ENCODE data around the gene SLC12A7.
"Not testable (repeated sequence)": the region's sequence is repeated elsewhere in the genome, so short reads cannot be mapped to it uniquely, and the experiment has no call there.

The SLC12A7 gene

GRCh38 chr5:1109542-1110306 is 2.1 kb downstream of the SLC12A7 start:
- no peak for DNase-seq

GRCh38 chr5:1108865-1109174 is 3.0 kb downstream of the SLC12A7 start:
- peak in 1 of 2 donors; percentile 29 for DNase-seq

- no peak for DNase-seq
Observed at GRCh38 chr5:1108023-1108864, 3.6 kb downstream of the SLC12A7 start.

DNA sequence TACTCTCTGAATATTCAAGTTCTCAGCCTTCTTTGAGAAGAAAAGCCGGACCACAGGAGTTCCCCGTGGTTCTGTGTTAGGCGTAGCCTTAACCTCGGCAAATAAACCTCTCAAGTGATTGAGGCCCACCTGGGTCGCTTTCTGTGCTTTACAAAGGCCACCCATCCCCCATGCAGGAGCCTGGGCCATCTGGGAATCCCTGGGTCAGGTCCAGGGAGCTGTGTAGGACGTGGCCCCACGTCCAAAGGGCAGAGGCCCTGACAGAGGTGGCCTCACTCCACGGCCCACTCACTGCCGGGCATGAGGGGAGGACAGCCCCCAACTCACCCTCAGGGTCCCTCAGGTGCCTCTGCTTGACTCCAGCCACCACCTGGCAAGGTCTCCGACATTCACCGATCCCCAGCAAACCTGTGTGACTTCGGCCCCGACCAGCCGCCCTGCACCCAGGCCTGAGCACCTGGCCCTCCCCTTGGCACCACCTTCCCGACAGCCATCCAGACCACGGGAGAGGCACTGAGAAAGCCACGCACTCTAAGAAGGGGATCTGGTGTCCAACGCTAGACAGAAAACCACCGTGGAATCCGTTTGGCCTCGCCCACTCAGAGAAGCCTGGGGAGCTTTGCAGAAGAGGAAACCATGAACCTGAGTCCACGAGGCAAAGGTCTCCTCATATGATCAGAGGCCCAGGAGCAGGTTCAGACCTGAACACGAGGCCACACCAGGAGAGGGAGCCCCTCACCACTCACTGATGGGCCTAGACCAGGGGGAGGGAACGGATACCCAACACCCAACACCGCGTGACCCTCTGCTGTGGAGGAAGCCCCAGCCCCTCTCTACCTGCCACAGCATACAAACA is 4.5 kb downstream of the SLC12A7 start:
- DNase-seq, result no peak

DNA sequence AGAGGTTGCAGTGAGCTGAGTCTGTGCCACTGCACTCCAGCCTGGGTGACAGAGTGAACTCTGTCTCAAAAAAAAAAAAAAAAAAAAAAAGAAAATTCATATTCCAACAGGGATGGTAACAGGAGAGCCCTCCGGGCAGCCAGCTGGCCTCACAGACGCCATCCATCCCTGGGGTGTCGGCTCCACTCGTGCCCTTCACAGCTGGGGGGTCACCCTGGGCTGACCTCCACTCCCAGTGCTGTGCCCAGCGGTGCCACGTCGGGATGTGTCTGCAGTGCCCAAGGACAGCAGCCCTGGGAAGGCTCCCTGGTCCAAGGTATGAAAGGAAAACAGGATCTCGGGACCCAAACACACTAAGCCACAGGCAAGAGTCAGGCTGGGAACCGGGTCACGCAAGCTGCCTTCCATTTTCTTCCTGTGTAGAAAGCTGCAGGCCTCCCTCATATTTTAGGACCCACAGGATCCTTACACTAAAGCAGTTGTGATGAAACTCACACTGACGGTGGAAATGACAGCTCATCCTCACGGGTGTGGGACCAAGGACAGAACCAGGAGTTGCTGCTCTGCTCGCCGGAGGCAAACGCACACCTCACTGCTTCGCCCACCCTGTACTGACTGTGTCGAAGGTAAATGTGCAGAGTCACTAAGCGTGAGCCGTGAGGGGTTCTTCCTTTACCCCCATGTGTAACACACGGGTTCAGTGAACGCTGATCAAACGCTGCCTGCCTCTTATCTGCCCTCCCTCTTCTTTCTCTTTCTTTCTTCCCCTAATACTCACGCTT is 5.3 kb downstream of the SLC12A7 start:
- no peak for DNase-seq

DNA sequence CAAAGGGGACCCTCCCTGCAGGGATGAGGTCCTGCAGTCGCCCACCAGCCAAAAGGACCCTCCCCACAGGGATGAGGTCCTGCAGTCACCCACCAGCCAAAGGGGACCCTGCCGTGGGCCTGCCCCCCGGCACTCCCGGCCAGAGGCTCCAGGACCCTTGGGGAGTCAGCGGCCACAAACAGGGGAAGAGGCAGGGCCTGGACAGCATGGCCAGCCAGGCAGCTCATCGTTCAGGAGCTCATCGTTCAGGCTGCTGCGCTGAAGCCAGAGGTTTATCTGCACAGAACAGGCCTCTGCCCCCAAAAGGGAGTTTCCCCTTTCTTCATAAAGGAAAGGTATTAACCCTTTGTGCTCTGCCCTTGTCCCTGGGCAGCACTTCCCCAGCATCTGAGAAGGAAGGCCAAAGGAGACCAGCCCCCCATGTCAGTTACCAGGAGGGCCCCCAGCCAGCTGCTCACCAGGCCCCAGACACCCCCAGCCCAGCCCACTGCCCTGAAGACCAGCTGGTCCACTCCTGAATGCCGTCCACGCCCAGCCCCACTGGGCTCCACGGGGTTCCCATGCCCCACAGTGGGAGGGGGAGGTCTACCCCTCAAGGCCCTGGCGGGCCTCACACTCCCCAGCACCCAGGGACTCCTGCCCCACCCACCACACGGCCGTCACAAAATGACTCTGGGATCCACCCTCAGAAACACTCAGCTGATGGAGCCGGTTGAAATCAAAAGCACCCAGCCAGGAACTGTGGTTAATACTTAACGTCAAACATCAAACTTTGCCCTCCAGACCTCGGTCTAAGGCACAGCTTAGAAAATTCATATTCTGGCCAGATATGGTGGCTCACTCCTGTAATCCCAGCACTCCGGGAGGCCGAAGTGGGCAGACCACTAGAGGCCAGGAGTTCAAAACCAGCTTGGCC is 6.3 kb downstream of the SLC12A7 start:
- no peak for DNase-seq

DNA sequence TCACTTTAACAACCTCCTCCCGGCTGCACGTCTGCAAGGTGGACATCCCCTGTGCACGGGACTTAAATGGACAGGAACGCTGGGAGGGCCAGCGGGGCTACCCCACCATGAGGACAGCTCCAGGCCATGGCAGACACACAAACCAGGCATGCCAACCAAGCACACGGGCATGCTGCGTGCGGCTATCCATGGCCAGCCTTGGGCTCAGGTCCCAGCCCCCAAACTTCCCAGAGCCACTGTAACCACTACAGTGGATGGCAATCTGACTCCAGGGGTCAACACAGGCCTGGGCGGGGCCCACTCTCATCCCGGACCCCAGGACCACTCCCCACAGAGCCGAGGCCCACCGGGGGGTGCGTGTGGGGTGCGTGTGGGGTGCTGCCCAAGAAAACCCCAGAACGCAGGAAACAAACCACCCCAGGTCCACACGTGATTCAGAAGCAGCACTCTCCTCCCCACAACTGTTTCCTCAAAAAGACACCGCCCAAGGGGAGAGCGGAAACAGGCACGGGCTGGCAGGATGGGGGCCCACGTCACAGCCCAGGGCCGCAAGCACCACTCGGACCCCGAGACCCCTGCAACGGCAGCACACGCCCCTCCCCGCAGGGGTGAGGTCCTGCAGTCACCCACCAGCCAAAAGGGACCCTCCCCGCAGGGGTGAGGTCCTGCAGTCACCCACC is 7.4 kb downstream of the SLC12A7 start:
- DNase-seq, result no peak

- no peak for DNase-seq
Observed at GRCh38 chr5:1103505-1104326, 8.1 kb downstream of the SLC12A7 start.

- DNase-seq, result no peak
Observed at GRCh38 chr5:1103093-1103492, 8.8 kb downstream of the SLC12A7 start.

DNA sequence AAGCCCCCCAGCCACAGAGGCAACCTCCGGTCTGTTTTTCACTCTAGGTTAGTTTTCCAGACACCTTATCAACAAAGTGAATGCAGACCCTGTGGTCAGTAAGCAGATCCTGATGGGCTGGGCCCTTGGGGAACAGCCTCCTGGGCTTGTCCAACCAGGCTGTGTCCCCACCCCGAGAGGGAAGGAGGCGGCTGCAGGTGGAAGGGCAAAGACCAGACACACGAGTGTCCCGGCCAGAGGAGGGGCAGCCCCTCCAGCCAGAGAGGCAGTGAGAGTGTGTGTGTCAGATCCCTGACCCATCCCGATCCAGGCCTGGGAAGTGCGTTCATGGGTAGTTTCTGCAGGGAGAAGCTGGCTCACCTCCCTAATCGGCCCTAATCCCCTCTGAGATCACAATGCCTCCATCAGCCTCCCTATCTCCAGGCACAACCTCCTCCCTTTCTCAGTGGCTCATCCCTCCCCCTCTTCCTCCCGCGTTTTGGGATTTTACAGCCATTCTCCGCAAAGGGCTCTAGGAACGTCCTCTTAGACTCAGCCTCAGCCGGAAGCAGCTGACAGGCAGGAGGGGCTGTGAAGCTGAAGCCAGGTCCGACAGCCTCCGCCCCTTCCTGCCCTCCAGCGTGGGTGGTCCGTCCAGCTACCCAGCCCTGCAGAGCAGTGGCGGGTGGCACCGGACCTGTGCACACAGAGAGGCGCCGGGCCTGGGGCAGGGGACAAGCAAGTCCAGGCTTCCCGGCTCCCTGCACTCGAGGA is 9.7 kb downstream of the SLC12A7 start:
- DNase-seq, result no peak

GRCh38 chr5:1100664-1101574 is 10.9 kb downstream of the SLC12A7 start:
- no peak for DNase-seq

DNA sequence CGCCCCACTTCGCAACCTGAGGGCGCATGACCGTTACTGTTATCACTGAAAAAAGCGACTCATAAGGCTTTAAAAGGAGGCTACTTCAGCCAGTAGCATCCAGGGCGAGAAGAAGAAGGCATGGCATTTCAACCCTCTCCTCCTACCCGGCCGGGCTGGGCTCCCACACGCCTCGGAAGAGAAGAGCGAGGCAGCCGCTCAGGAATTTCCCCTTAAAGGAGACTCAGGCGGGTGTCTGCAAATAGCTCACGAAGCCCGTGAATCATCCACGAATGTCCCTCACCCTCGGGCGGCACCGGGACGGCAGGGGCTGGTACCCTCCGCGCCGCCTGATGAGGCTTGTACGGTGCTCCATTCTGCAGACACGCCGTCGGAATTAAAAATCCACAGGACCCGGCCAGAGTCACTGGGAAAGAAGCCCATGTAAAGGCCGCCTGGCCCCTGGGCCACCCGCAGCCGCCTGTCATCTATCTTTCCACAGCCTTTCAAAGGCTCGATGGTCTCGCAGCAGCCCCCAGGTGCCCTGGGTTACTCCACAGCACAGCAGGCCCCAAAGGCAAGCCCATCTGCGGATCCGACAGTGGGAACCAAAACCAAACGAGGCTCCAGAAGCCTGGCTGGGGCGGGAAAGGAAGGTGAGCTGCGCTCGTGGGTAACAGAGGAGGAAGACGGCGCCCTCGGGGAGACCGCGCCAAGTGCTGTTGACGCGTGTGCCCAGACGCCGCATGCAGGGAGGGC is 11.8 kb downstream of the SLC12A7 start:
- no peak for DNase-seq

DNA sequence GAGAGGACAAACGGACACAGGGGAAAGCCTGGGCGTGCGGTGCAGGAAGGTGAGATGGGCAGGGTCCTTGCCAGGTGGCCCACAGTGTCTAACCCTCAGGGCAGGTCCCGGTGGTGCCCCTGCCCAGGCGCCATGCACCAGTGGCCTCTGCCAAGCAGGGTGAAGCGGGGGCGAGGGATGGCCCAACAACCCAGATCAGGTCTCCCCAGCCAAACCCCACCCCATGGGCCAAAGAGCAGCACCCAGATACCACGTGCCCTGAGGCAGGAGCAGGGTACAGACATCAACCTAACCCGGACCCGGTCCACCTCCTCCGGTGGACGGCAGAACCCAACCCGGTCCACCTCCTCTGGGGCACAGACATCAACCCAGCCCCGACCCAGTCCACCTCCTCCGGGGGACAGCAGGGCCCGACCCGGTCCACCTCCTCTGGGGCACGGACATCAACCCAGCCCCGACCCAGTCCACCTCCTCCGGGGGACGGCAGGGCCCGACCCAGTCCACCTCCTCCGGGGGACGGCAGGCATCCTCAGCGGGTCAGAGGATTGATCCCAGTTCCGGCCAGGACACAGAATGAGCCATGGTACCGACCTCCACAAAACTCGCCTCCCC is 12.8 kb downstream of the SLC12A7 start:
- no peak for DNase-seq

- DNase-seq, result not testable (repeated sequence)
Observed at GRCh38 chr5:1097988-1098385, 13.9 kb downstream of the SLC12A7 start.

DNA sequence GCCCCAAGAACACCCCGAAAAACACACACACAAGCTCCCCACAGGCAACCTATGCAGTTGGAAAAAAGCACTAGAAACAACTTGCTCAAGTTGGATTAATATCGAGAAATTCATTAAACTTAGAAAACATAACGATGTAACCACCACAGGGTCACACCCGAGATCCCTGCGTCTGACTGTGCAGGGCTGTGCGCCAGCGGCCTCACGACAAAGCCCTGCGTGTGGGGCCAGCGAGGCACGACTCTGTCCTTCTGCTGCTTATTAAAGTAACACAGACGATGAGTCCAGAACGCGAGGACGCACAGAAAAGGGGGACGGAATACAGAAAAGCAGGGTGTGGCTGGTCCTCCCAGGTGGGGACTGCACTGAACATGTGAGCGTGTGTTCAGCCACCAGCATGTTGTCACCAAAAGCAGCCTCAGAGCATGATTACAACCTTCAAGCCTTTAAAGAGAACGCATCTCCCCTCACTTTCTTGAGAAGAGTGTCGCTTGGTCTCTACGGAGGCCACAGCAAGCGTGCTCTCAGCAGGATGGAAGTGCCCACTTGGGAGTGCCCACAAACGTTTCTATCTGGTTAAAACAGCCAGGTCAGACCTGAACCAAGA is 14.4 kb downstream of the SLC12A7 start:
- DNase-seq, result no peak

GRCh38 chr5:1096838-1097237 is 15.0 kb downstream of the SLC12A7 start:
- no peak for DNase-seq

Measured in hippocampal formation (tissue), 2 donors.